GM12878 (cell line): ENCODE data around the gene TNNT2. TPM values are rescaled to one million over a fixed set of nuclear protein-coding genes. Genes with fewer than 3 reads are reported as not detected.

ENCODE experiments used
- ATAC-seq: fragments of 200-7000 bp; cut with Tn5 transposase; 3 replicates; pipeline ENCODE4 v1.9.1; 2020; ENCODE audit warnings: mild to moderate bottlenecking, moderate library complexity
- BruUV-seq: library from RNA; stranded (reverse); fragments of 400-500 nt; replicated peaks from 2 replicates; lab custom pipeline; 2021; lab: Mats Ljungman, UMichigan
- CTCF ChIA-PET: fragments of 300-600 bp; sonication (Branson Sonifier 250); formaldehyde crosslinking; extraction: SDS; loops from one replicate; lab custom pipeline; 2021; ENCODE audit warnings: inconsistent platforms; lab: Yijun Ruan, JAX
- POLR2A ChIA-PET: fragments of 350-600 bp; formaldehyde crosslinking; extraction: SDS; loops from one replicate; lab custom pipeline; 2021; ENCODE audit warnings: inconsistent platforms; lab: Charles Lee
- RAD21 ChIA-PET: fragments of 300-600 bp; sonication (Branson Sonifier 250); formaldehyde crosslinking; loops from one replicate; lab custom pipeline; 2023; ENCODE audit warnings: antibody characterized with exemption; ENCODE audit not compliant: unreplicated experiment; lab: Charles Lee
- SMC1A ChIA-PET: fragments of 300-600 bp; sonication (Branson Sonifier 250); formaldehyde crosslinking; loops from one replicate; lab custom pipeline; 2023; ENCODE audit not compliant: unreplicated experiment, uncharacterized antibody; lab: Charles Lee
- DNase-seq: peaks from one replicate; pipeline ENCODE4 v3.0.0-alpha.2; 2011; ENCODE audit warnings: low read depth, low spot score
- FAIRE-seq: peaks from 3 replicates; lab custom pipeline; 2011; peaks lifted over from hg19 to GRCh38; lab: Jason Lieb, UNC
- H2AFZ ChIP-seq: 2 replicates; pipeline ENCODE4 v1.6.0; 2011; ENCODE audit warnings: low read depth, low read length, control low read depth; ENCODE audit not compliant: control insufficient read depth
- H3K27ac ChIP-seq: 2 replicates; pipeline ENCODE4 v1.5.1; 2011; ENCODE audit warnings: control low read depth; ENCODE audit not compliant: control insufficient read depth, insufficient read depth
- H3K27me3 ChIP-seq, 2 experiments: replicated peaks in 1 of 2; 2 replicates each; pipeline versions ENCODE4 v1.6.0 to v1.6.1; 2011; ENCODE audit warnings: low read length in 1 of 2; ENCODE audit not compliant: control insufficient read depth in 2 of 2, insufficient read depth in 2 of 2
- H3K36me3 ChIP-seq, 2 experiments: 2 replicates each; pipeline ENCODE4 v1.5.1; 2011; ENCODE audit warnings: low read length in 1 of 2; ENCODE audit not compliant: control insufficient read depth in 2 of 2, insufficient read depth in 2 of 2
- H3K4me1 ChIP-seq: 2 replicates; pipeline ENCODE4 v1.6.1; 2011; ENCODE audit warnings: mild to moderate bottlenecking, low read length, moderate library complexity, mixed read lengths; ENCODE audit not compliant: control insufficient read depth, insufficient read depth
- H3K4me2 ChIP-seq: 2 replicates; pipeline ENCODE4 v1.6.0; 2011; ENCODE audit warnings: control low read depth; ENCODE audit not compliant: control insufficient read depth, insufficient read depth
- H3K4me3 ChIP-seq: fragments of 200-600 bp; sonication (generic); 2 replicates; pipeline ENCODE4 v1.5.1; 2016
- H3K79me2 ChIP-seq: 2 replicates; pipeline ENCODE4 v1.6.0; 2011; ENCODE audit warnings: low read length; ENCODE audit not compliant: control insufficient read depth, insufficient read depth
- H3K9ac ChIP-seq: 2 replicates; pipeline ENCODE4 v1.8.0; 2011; ENCODE audit warnings: low read length, control low read depth, mixed read lengths; ENCODE audit not compliant: control insufficient read depth, insufficient read depth
- H3K9me3 ChIP-seq: replicated peaks from 3 replicates; pipeline ENCODE4 v1.5.1; 2011; ENCODE audit warnings: mild to moderate bottlenecking, low read length; ENCODE audit not compliant: control insufficient read depth, insufficient read depth
- H4K20me1 ChIP-seq: 2 replicates; pipeline ENCODE4 v1.6.0; 2011; ENCODE audit not compliant: control insufficient read depth, insufficient read depth
- BCL3 ChIP-seq: IDR thresholded peaks from 2 replicates; pipeline ENCODE4 v1.6.1; 2011; ENCODE audit warnings: borderline replicate concordance, low read depth, mild to moderate bottlenecking, moderate library complexity, low read length; ENCODE audit not compliant: insufficient read depth, poor library complexity, severe bottlenecking
- E4F1 ChIP-seq: fragments of 450-650 bp; IDR thresholded peaks from 2 replicates; pipeline ENCODE4 v1.6.1; 2018; ENCODE audit warnings: borderline replicate concordance, mild to moderate bottlenecking; ENCODE audit not compliant: partially characterized antibody
- FOS ChIP-seq: IDR thresholded peaks from 3 replicates; pipeline ENCODE4 v1.6.1; 2011; ENCODE audit warnings: borderline replicate concordance; ENCODE audit not compliant: insufficient read length; ENCODE audit errors: extremely low read depth
- GATAD2B ChIP-seq: fragments of 450-650 bp; conservative IDR thresholded peaks from 2 replicates; pipeline ENCODE4 v1.6.1; 2017; ENCODE audit warnings: low read depth, mild to moderate bottlenecking, moderate library complexity
- MEF2B ChIP-seq: fragments of 450-650 bp; IDR thresholded peaks from 2 replicates; pipeline ENCODE4 v1.6.1; 2018; ENCODE audit warnings: mild to moderate bottlenecking, moderate library complexity; ENCODE audit not compliant: partially characterized antibody, poor library complexity, severe bottlenecking
- ZNF217 ChIP-seq: fragments of 450-650 bp; IDR thresholded peaks from 2 replicates; pipeline ENCODE4 v1.6.1; 2017; ENCODE audit warnings: antibody characterized with exemption, mild to moderate bottlenecking
- ZNF274 ChIP-seq: IDR thresholded peaks from one replicate; pipeline ENCODE4 v1.8.0; 2011; ENCODE audit not compliant: insufficient read length, insufficient read depth
- WGBS: methylation state at CpG from one replicate; pipeline ENCODE4 v1.1.6; 2016; ENCODE audit warnings: low lambda C conversion rate; ENCODE audit not compliant: insufficient replicate concordance, insufficient coverage; ENCODE audit errors: missing lambda C conversion rate; 5-methylcytosine and 5-hydroxymethylcytosine counted together
- in situ Hi-C: fragments of 300-500 bp; cut with MboI; formaldehyde crosslinking; loops from 9 replicates; pipeline ENCODE4 v1.14.3; 2018; ENCODE audit warnings: mixed read lengths
- intact Hi-C: fragments of 100-400 bp; cut with micrococcal nuclease; formaldehyde crosslinking; loops from one replicate; pipeline ENCODE4 v1.14.2; 2022; ENCODE audit not compliant: unreplicated experiment
- polyA plus RNA-seq, 11 experiments: library from polyadenylated mRNA; depleted of rRNA in 4 of 11; unstranded in 6 of 11; stranded (reverse) in 5 of 11; fragments of >200 nt; fragmentation: Nextera tagmentation in 4 of 11; fragmentation: Illumina TruSeq in 1 of 11; extraction: Ambion mirVana in 4 of 11; extraction: Trizol in 1 of 11; gene quantifications; 1 replicate in 1 of 11; 2 replicates in 10 of 11; pipeline versions ENCODE4 v1.2.1 to v1.2.3, GENCODE V29; 2011 to 2016; ENCODE audit warnings: inconsistent platforms in 2 of 11, missing spikeins in 2 of 11, low read depth in 1 of 11
- total RNA-seq, 4 experiments: library from RNA; depleted of rRNA in 3 of 4; stranded (reverse); fragments of >200 nt in 3 of 4; fragmentation: Illumina TruSeq in 1 of 4; extraction: Trizol in 1 of 4; gene quantifications; 2 replicates each; pipeline versions ENCODE4 v1.2.1 to v1.2.3, GENCODE V29; 2013 to 2021

TNNT2 gene
- total and polyA plus RNA-seq, 10 of the 15 experiments (the other 5 are each of a cell fraction or from before 2014, with no cell fraction given): 2.2 TPM; not detected in 9

GRCh38 chr1:201362906-201363305 is 14.6 kb downstream of the TNNT2 start:
- Histone ChIP-seq H3K27ac (no peak overlapping the region), H2AFZ (no peak overlapping the region), H3K4me3 (no peak overlapping the region), H3K27me3 (peaks cover 3 to 6% of the 10 kb centered on the region in 2 experiments), H4K20me1 (no peaks in the 10 kb centered on the region), H3K4me2 (no peak overlapping the region), H3K36me3 (no peaks in the 10 kb centered on the region), H3K4me1 (no peaks in the 10 kb centered on the region), H3K9ac (no peak overlapping the region), H3K79me2 (no peaks in the 10 kb centered on the region), H3K9me3 (no peaks in the 10 kb centered on the region)
- ATAC-seq (no peak), DNase-seq (no peak), FAIRE-seq (no peak)
- ChIA-PET CTCF (interaction anchor here (0.8 to 3.6 kb wide), 13 partner anchors 10 to 119 kb away, joined by 3 to 36 read pairs (median 5); partner anchors contain the start of gene TNNI1), RAD21 (interaction anchor here (1.3 kb wide), 2 partner anchors 8 to 109 kb away, joined by 3 to 4 read pairs; no protein-coding TSS in a partner anchor), SMC1A (interaction anchor here (0.8 to 2.2 kb wide), 3 partner anchors 9 to 109 kb away, joined by 3 to 6 read pairs (median 3); no protein-coding TSS in a partner anchor), POLR2A (no interaction called here)
- TF ChIP-seq BCL3 (no peak), E4F1 (no peak), ZNF274 (no peak), MEF2B (no peak), FOS (no peak), ZNF217 (no peak), GATAD2B (no peak)
- 68% methylated on average over 3 of the region's 3 CpGs for WGBS
- intact Hi-C loops (loop anchor here (10.0 kb wide), 1 partner anchor 278 kb away; no protein-coding TSS in a partner anchor), in situ Hi-C loops (no loop called here)
- no TSS peak for BruUV-seq
